ENCODE results near the gene N4BP2L1.

DNA sequence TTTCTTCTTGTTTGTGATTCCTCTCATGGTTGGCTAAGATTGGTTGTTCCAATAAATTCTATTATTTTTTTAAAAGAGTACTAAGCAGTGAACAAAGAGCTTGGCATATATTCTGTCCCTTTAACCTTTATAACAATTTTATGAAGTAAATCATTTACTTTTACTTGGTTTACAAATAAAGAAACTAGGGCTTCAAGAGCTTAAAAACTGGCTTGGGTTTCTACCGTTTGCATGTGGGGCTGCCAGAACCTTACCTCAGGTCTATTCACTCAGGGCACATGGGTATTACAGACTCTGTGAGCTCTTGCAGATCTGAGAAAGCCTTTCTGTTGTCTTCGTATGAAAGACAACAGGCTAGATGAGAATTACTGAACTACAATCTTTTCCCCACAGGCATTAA is 13.3 kb downstream of the N4BP2L1 start:
- TF ChIP-seq POLR2A (IDR thresholded peaks at IDR 0.05) = no peak
- TF ChIP-seq, protein P1, sequence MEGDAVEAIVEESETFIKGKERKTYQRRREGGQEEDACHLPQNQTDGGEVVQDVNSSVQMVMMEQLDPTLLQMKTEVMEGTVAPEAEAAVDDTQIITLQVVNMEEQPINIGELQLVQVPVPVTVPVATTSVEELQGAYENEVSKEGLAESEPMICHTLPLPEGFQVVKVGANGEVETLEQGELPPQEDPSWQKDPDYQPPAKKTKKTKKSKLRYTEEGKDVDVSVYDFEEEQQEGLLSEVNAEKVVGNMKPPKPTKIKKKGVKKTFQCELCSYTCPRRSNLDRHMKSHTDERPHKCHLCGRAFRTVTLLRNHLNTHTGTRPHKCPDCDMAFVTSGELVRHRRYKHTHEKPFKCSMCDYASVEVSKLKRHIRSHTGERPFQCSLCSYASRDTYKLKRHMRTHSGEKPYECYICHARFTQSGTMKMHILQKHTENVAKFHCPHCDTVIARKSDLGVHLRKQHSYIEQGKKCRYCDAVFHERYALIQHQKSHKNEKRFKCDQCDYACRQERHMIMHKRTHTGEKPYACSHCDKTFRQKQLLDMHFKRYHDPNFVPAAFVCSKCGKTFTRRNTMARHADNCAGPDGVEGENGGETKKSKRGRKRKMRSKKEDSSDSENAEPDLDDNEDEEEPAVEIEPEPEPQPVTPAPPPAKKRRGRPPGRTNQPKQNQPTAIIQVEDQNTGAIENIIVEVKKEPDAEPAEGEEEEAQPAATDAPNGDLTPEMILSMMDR (IDR thresholded peaks at IDR 0.05) = no peak

All from adrenal gland (tissue), 5 donors.